SU-DHL-6 (cell line): ENCODE data around the gene ACCSL.

Experiments used
- H2AFZ ChIP-seq: fragments of 200-600 bp; sonication (generic); 2 replicates; pipeline ENCODE4 v1.6.1; 2014; ENCODE audit warnings: low read depth, mild to moderate bottlenecking, moderate library complexity, mixed read lengths, antibody characterized with exemption, low read length; ENCODE audit not compliant: severe bottlenecking
- H3F3A ChIP-seq: fragments of 200-600 bp; shearing (Covaris generic); 2 replicates; pipeline ENCODE4 v1.6.0; 2016; ENCODE audit warnings: antibody characterized with exemption, mild to moderate bottlenecking; ENCODE audit not compliant: insufficient read depth
- H3K27ac ChIP-seq: fragments of 200-600 bp; sonication (generic); 2 replicates; pipeline ENCODE4 v1.5.1; 2016; ENCODE audit warnings: low read depth, mild to moderate bottlenecking, low read length, moderate library complexity, mixed read lengths
- H3K27me3 ChIP-seq: fragments of 200-600 bp; sonication (generic), shearing (Covaris generic); 2 replicates; pipeline ENCODE4 v1.6.0; 2014; ENCODE audit warnings: mild to moderate bottlenecking, low read length
- H3K36me3 ChIP-seq: fragments of 200-600 bp; sonication (generic); 2 replicates; pipeline ENCODE4 v1.6.1; 2014; ENCODE audit warnings: mild to moderate bottlenecking, low read length, mixed read lengths
- H3K4me2 ChIP-seq: fragments of 300-600, 200-600 bp; shearing (Covaris generic), sonication (generic); 2 replicates; pipeline ENCODE4 v1.6.0; 2014; ENCODE audit warnings: low read length, low read depth, mild to moderate bottlenecking; ENCODE audit not compliant: poor library complexity, severe bottlenecking
- H3K4me3 ChIP-seq: fragments of 200-600 bp; sonication (generic); 2 replicates; pipeline ENCODE4 v1.5.1; 2014; ENCODE audit warnings: antibody characterized with exemption, low read length, mild to moderate bottlenecking, mixed read lengths; ENCODE audit not compliant: insufficient read depth, poor library complexity, severe bottlenecking
- H3K79me2 ChIP-seq: fragments of 200-600 bp; sonication (generic); 2 replicates; pipeline ENCODE4 v1.6.1; 2014; ENCODE audit warnings: mild to moderate bottlenecking, low read length, moderate library complexity; ENCODE audit not compliant: insufficient read depth
- H3K9ac ChIP-seq: fragments of 200-600 bp; sonication (generic); 2 replicates; pipeline ENCODE4 v1.7.0; 2014; ENCODE audit warnings: mild to moderate bottlenecking, low read length
- H3K9me2 ChIP-seq: fragments of 200-600 bp; sonication (generic); replicated peaks from 2 replicates; pipeline ENCODE4 v1.6.1; 2014; ENCODE audit warnings: low read length; ENCODE audit not compliant: insufficient read depth
- H3K9me3 ChIP-seq: fragments of 200-600 bp; sonication (generic); 2 replicates; pipeline ENCODE4 v1.6.1; 2014; ENCODE audit warnings: low read length, mixed read lengths; ENCODE audit not compliant: insufficient read depth
- H4K20me1 ChIP-seq: fragments of 200-600 bp; sonication (generic); 2 replicates; pipeline ENCODE4 v1.6.1; 2014; ENCODE audit warnings: low read depth, mild to moderate bottlenecking, antibody characterized with exemption, low read length, moderate library complexity, mixed read lengths
- CTCF ChIP-seq: fragments of 200-600 bp; sonication (generic); IDR thresholded peaks from one replicate; pipeline ENCODE4 v1.5.1; 2017; ENCODE audit warnings: antibody characterized with exemption, mild to moderate bottlenecking, low read length, moderate library complexity; ENCODE audit not compliant: insufficient read depth, poor library complexity, severe bottlenecking
- EZH2phosphoT487 ChIP-seq: fragments of 200-600 bp; sonication (generic), shearing (Covaris generic); conservative IDR thresholded peaks from 2 replicates; pipeline ENCODE4 v1.6.1; 2018; ENCODE audit warnings: mild to moderate bottlenecking, antibody characterized with exemption, low read length, moderate library complexity, mixed read lengths

The ACCSL gene

GRCh38 chr11:44080951-44081350, 33.2 kb downstream of the ACCSL start:
- H3K36me3 ChIP-seq = no peaks in the 10 kb centered on the region
- no peak overlapping the region for H3K4me2 ChIP-seq
- H3K79me2 ChIP-seq = no peaks in the 10 kb centered on the region
- no peak overlapping the region for H3K4me3 ChIP-seq
- H4K20me1 ChIP-seq = no peaks in the 10 kb centered on the region
- no peak overlapping the region for H3K9ac ChIP-seq
- no peaks in the 10 kb centered on the region for H3K27me3 ChIP-seq
- H3F3A ChIP-seq = no peaks in the 10 kb centered on the region
- H3K9me3 ChIP-seq = no peaks in the 10 kb centered on the region
- no peaks in the 10 kb centered on the region for H3K9me2 ChIP-seq
- no peak overlapping the region for H2AFZ ChIP-seq
- TF ChIP-seq CTCF (no peak), EZH2phosphoT487 (no peak)
- no peak overlapping the region for H3K27ac ChIP-seq

DNA sequence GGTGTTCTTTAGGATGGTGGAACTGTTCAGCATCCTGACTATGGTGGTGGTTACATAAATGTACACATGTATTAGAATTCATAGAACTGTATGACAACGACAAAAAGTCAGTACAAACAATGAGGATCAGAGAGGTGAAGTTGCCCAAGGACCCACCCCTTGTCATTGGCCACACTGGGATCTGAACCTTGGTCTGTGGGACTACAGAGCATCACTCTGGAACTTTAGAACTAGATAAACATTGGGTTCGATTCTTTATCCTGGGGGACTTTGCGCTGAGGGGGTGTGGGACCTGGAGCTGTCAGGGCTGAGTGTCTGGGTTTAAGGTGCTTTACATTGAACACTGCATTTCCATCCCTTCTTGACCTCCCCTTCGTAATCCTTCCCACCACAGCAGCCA, 34.9 kb downstream of the ACCSL start:
- Histone ChIP-seq H3K36me3 (no peaks in the 10 kb centered on the region), H2AFZ (no peak overlapping the region), H3K9me3 (no peaks in the 10 kb centered on the region), H3K27me3 (no peaks in the 10 kb centered on the region), H3K9ac (no peak overlapping the region), H3K79me2 (no peaks in the 10 kb centered on the region), H3K4me3 (no peak overlapping the region), H3F3A (no peaks in the 10 kb centered on the region), H3K4me2 (no peak overlapping the region), H3K27ac (no peak overlapping the region), H3K9me2 (no peaks in the 10 kb centered on the region), H4K20me1 (no peaks in the 10 kb centered on the region)
- TF ChIP-seq CTCF = no peak
- no peak for TF ChIP-seq EZH2phosphoT487

- Histone ChIP-seq H3K36me3 (no peaks in the 10 kb centered on the region), H3F3A (no peaks in the 10 kb centered on the region), H3K9me2 (no peaks in the 10 kb centered on the region), H3K4me2 (no peak overlapping the region), H2AFZ (no peak overlapping the region), H4K20me1 (no peaks in the 10 kb centered on the region), H3K79me2 (no peaks in the 10 kb centered on the region), H3K27ac (no peak overlapping the region), H3K27me3 (no peaks in the 10 kb centered on the region), H3K4me3 (no peak overlapping the region), H3K9me3 (no peaks in the 10 kb centered on the region), H3K9ac (no peak overlapping the region)
- TF ChIP-seq CTCF (no peak), EZH2phosphoT487 (no peak)
Measured at GRCh38 chr11:44083433-44083832, 35.7 kb downstream of the ACCSL start.

DNA sequence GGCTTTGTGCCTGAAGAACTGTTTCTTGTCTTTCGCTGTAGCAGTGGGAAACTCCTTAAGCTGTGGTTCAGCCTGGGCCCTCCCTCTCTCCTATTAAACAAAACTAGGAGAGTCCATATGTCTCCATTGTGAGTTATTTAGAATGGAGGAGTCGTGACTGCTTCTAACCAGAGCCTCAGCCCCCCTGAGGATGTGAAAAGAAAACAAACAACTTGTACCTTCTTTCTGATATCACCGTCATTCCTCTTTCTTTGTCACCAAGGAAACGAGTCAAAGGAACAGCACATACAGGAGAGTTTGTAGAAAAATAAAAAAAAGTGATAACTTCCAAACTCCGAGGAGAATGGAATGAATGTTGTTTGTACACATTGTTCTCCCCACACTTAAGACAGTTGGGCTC, 36.1 kb downstream of the ACCSL start:
- no peaks in the 10 kb centered on the region for H3K9me3 ChIP-seq
- no peak for TF ChIP-seq CTCF
- no peak for TF ChIP-seq EZH2phosphoT487

More for the DNA sequence above, 36.1 kb downstream of the ACCSL start:
- H3K9me2 ChIP-seq = no peaks in the 10 kb centered on the region
- no peak overlapping the region for H3K4me2 ChIP-seq
- no peaks in the 10 kb centered on the region for H3K27me3 ChIP-seq
- no peaks in the 10 kb centered on the region for H3K36me3 ChIP-seq
- no peak overlapping the region for H3K9ac ChIP-seq
- H3K4me3 ChIP-seq = no peak overlapping the region
- H3F3A ChIP-seq = no peaks in the 10 kb centered on the region
- no peaks in the 10 kb centered on the region for H3K79me2 ChIP-seq
- no peak overlapping the region for H3K27ac ChIP-seq
- no peak overlapping the region for H2AFZ ChIP-seq
- no peaks in the 10 kb centered on the region for H4K20me1 ChIP-seq
